Mucosa of descending colon (tissue), 3 donors: ENCODE results near the gene PEX16. TPM values are rescaled to one million over a fixed set of nuclear protein-coding genes. Genes with fewer than 3 reads are reported as not detected.

Experiments
- ATAC-seq: fragments of 200-7000 bp; cut with Tn5 transposase; one replicate; pipeline ENCODE4 v1.9.1; 2020; ENCODE audit warnings: mild to moderate bottlenecking, moderate library complexity
- DNase-seq, 3 donors: peaks; one replicate each; pipeline ENCODE4 v3.0.0-alpha.2; 2020
- H3K36me3 ChIP-seq: fragments of 200-600 bp; one replicate; pipeline ENCODE4 v1.8.0; 2021; ENCODE audit warnings: low read depth, mild to moderate bottlenecking
- H3K4me1 ChIP-seq: fragments of 200-600 bp; one replicate; pipeline ENCODE4 v1.8.0; 2021; ENCODE audit warnings: low read depth, mild to moderate bottlenecking
- H3K4me3 ChIP-seq: fragments of 200-600 bp; one replicate; pipeline ENCODE4 v1.8.0; 2021; ENCODE audit warnings: mild to moderate bottlenecking
- H3K9me3 ChIP-seq: fragments of 200-600 bp; one replicate; pipeline ENCODE4 v1.8.0; 2021; ENCODE audit warnings: mild to moderate bottlenecking
- CTCF ChIP-seq: fragments of 200-600 bp; IDR thresholded peaks from one replicate; pipeline ENCODE4 v1.8.0; 2022; ENCODE audit warnings: antibody characterized with exemption, mild to moderate bottlenecking
- intact Hi-C, 2 donors: fragments of 100-400 bp; cut with DNase I in 1 of 2; cut with micrococcal nuclease in 1 of 2; formaldehyde crosslinking; loops; one replicate each; pipeline versions ENCODE4 v1.11.0 to v1.11.1; 2022; cut with DNase I, micrococcal nuclease
- total RNA-seq, 3 donors: library from RNA; stranded (reverse); fragmentation: NEBNext Ultra II Directional in 2 of 3; extraction: Animal tissue kit (Norgen Biotek cat#: 25700) in 2 of 3; gene quantifications; one replicate each; pipeline versions ENCODE4 v1.2.1 to v1.2.4, GENCODE V29; 2021 to 2023
- donor health status: DM: no; HTN: no; CAD: no; lungs with moderate emphysema.
- donor health status: DM: no; HTN: no; CAD: no.
- donor health status: DM: no; HTN: yes; CAD: no.

Gene PEX16
- total RNA-seq, 3 donors from 2014 or later = 34.9 to 49.1 (median 39.7) TPM

GRCh38 chr11:45885274-45885920 lies 32.3 kb downstream of the PEX16 start, which contains the start of gene MAPK8IP1:
TSS of gene MAPK8IP1 (plus strand) at chr11:45885651. CDS start at chr11:45885821, 170 bp downstream.
- Histone ChIP-seq H3K9me3 (no peaks in the 10 kb centered on the region), H3K36me3 (no peaks in the 10 kb centered on the region), H3K4me1 (peaks cover 5% of the 10 kb centered on the region), H3K4me3 (no peak within 1 kb of the TSS)
- DNase-seq = peak; percentile 61 to 75 (median 64)
- peak; percentile 87 for ATAC-seq
- intact Hi-C loops = no loop called here
- TF ChIP-seq CTCF = no peak

GRCh38 chr11:45884596-45885185 lies 33.0 kb downstream of the PEX16 start:
- no peak for TF ChIP-seq CTCF
- H3K4me3 ChIP-seq = no peak overlapping the region
- peaks cover 5% of the 10 kb centered on the region for H3K4me1 ChIP-seq
- H3K36me3 ChIP-seq = no peaks in the 10 kb centered on the region
- intact Hi-C loops = no loop called here
- ATAC-seq (no peak), DNase-seq (no peak)
- H3K9me3 ChIP-seq = no peaks in the 10 kb centered on the region

GRCh38 chr11:45881708-45882368 lies 35.8 kb downstream of the PEX16 start:
- ATAC-seq = no peak

GRCh38 chr11:45880772-45881570 lies 36.7 kb downstream of the PEX16 start:
- Histone ChIP-seq H3K4me1 (peaks cover 3% of the 10 kb centered on the region), H3K4me3 (no peak overlapping the region), H3K9me3 (no peaks in the 10 kb centered on the region), H3K36me3 (no peaks in the 10 kb centered on the region)
- no peak for ATAC-seq
- intact Hi-C loops = no loop called here
- DNase-seq = no peak
- TF ChIP-seq CTCF = no peak

More at GRCh38 chr11:45881708-45882368, 35.8 kb downstream of the PEX16 start:
- no peak for TF ChIP-seq CTCF
- no peak overlapping the region for H3K4me3 ChIP-seq
- peaks cover 5% of the 10 kb centered on the region for H3K4me1 ChIP-seq
- H3K9me3 ChIP-seq = no peaks in the 10 kb centered on the region
- DNase-seq = no peak
- intact Hi-C loops = no loop called here
- no peaks in the 10 kb centered on the region for H3K36me3 ChIP-seq

GRCh38 chr11:45879803-45880686 lies 37.6 kb downstream of the PEX16 start:
- ATAC-seq (no peak), DNase-seq (no peak)
- Histone ChIP-seq H3K9me3 (no peaks in the 10 kb centered on the region), H3K4me3 (no peak overlapping the region), H3K36me3 (no peaks in the 10 kb centered on the region), H3K4me1 (no peaks in the 10 kb centered on the region)
- intact Hi-C loops = no loop called here
- no peak for TF ChIP-seq CTCF
